LNCaP clone FGC (cell line): Measurements from ENCODE around the gene CAST.

Source experiments
- DNase-seq: peaks from one replicate; pipeline ENCODE4 v3.0.0-alpha.2; 2011; ENCODE audit warnings: low read depth
- H3K4me3 ChIP-seq: 2 replicates; pipeline ENCODE4 v1.5.1; 2011; ENCODE audit warnings: mild to moderate bottlenecking, low read depth, low read length, control low read depth
- TF ChIP-seq, protein P1 (sequence below): IDR thresholded peaks from 2 replicates; pipeline ENCODE4 v1.5.1; 2012; ENCODE audit warnings: mild to moderate bottlenecking; ENCODE audit not compliant: control insufficient read depth, insufficient read depth; ENCODE audit errors: extremely low read depth

Gene CAST

GRCh38 chr5:96725257-96725656, 63.1 kb downstream of the CAST start:
- TF ChIP-seq, protein P1, sequence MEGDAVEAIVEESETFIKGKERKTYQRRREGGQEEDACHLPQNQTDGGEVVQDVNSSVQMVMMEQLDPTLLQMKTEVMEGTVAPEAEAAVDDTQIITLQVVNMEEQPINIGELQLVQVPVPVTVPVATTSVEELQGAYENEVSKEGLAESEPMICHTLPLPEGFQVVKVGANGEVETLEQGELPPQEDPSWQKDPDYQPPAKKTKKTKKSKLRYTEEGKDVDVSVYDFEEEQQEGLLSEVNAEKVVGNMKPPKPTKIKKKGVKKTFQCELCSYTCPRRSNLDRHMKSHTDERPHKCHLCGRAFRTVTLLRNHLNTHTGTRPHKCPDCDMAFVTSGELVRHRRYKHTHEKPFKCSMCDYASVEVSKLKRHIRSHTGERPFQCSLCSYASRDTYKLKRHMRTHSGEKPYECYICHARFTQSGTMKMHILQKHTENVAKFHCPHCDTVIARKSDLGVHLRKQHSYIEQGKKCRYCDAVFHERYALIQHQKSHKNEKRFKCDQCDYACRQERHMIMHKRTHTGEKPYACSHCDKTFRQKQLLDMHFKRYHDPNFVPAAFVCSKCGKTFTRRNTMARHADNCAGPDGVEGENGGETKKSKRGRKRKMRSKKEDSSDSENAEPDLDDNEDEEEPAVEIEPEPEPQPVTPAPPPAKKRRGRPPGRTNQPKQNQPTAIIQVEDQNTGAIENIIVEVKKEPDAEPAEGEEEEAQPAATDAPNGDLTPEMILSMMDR: no peak
- DNase-seq: no peak

GRCh38 chr5:96726802-96727201, 64.6 kb downstream of the CAST start:
- DNase-seq: no peak
- TF ChIP-seq, protein P1: no peak
- H3K4me3 ChIP-seq: no peak overlapping the region

More at GRCh38 chr5:96725257-96725656, 63.1 kb downstream of the CAST start:
- no peak overlapping the region for H3K4me3 ChIP-seq

GRCh38 chr5:96729156-96729555, 67.0 kb downstream of the CAST start:
- H3K4me3 ChIP-seq: no peak overlapping the region
- TF ChIP-seq, protein P1: peak; percentile 43
- DNase-seq: no peak

DNA sequence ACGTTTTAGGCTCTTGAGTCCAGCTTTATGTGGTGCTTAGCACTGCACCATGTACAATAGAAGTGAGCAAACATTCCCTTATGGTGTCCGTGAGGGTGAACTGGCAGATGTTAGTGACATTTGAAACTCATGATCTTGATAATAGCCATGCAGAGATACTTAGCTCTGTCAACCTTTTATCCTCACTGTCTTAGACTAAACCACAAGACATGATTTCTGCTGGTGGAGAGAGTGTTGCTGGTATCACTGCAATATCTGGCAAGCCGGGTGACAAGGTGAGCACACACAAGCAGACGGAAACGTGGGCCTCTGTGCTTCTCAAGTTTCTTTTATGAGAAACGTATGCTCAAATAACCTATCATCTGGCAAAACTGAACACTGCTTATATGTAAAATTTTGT, 68.4 kb downstream of the CAST start:
- no peak for DNase-seq
- TF ChIP-seq, protein P1: no peak
- H3K4me3 ChIP-seq: no peak overlapping the region

DNA sequence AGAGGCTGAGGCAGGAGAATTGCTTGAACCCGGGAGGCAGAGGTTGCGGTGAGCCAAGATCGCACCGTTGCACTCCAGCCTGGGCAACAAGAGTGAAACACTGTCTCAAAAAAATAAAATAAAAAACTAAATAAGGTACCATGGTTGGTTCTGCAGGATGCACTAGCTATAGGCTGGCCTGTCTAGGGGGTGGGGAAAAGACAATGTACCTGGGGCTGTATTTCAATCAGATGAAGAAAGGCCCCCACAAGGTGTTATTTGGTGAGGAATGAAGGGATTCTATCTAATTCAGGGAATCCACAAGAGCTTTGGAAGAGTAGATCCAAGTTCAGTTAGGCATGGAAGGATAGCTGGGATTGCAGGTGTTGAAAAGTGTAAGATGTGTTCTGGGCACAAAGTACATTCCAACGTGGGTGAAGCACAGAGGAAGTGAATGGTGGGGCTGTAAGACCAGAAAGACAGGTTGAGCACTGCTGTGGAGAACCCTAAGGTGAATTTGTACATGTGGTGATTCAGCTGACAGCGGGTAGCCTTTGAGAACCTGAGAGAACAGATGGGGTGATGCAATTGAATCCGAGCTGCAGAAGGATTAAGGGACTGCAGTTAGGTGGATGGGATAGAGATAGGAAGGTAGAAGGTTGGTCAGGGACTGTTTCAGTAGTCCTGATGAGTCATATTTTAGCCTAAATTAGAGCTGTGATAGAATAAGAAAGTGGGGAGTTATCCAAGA, 71.8 kb downstream of the CAST start:
- no peak overlapping the region for H3K4me3 ChIP-seq
- TF ChIP-seq, protein P1: no peak
- peak; percentile 55 for DNase-seq

- H3K4me3 ChIP-seq: no peak overlapping the region
- DNase-seq: no peak
- TF ChIP-seq, protein P1: no peak
These were observed 72.7 kb downstream of the CAST start for GRCh38 chr5:96734871-96735325.

GRCh38 chr5:96736937-96737336, 74.8 kb downstream of the CAST start:
- TF ChIP-seq, protein P1: no peak
- no peak for DNase-seq

More at GRCh38 chr5:96736937-96737336, 74.8 kb downstream of the CAST start:
- H3K4me3 ChIP-seq: no peak overlapping the region
